Stimulated activated CD8-positive, alpha-beta memory T cell treated with anti-CD3 and anti-CD28 coated beads, Interleukin-15, amount 100 ng/mL, for 1 hour (primary cell): ENCODE measurements around the gene CFAP77.

Experiments
- DNase-seq: peaks from one replicate; pipeline ENCODE4 v3.0.0-alpha.2; 2020; ENCODE audit warnings: low read depth

The CFAP77 gene

GRCh38 chr9:132582276-132582785 lies 172.3 kb downstream of the CFAP77 start, which contains the start of gene BARHL1:
BARHL1 (plus strand) TSS chr9:132582606; CDS start chr9:132582798, 192 bp downstream.
- no peak for DNase-seq

- no peak for DNase-seq
These were observed 173.0 kb downstream of the CFAP77 start for GRCh38 chr9:132582786-132583583.

GRCh38 chr9:132583584-132584304 lies 173.7 kb downstream of the CFAP77 start:
- DNase-seq, result no peak

- no peak for DNase-seq
These were observed 174.9 kb downstream of the CFAP77 start for GRCh38 chr9:132584601-132585560.

GRCh38 chr9:132585954-132586829 lies 176.2 kb downstream of the CFAP77 start:
- no peak for DNase-seq

- no peak for DNase-seq
These were observed 177.0 kb downstream of the CFAP77 start for GRCh38 chr9:132586830-132587591.

GRCh38 chr9:132587592-132587955 lies 177.6 kb downstream of the CFAP77 start:
- no peak for DNase-seq

- no peak for DNase-seq
These were observed 178.1 kb downstream of the CFAP77 start for GRCh38 chr9:132588098-132588497.

- no peak for DNase-seq
These were observed 178.6 kb downstream of the CFAP77 start for GRCh38 chr9:132588501-132589147.

- DNase-seq, result no peak
These were observed 179.4 kb downstream of the CFAP77 start for GRCh38 chr9:132589148-132590036.

- no peak for DNase-seq
These were observed 180.0 kb downstream of the CFAP77 start for GRCh38 chr9:132590037-132590317.

GRCh38 chr9:132590318-132591182 lies 180.5 kb downstream of the CFAP77 start:
- no peak for DNase-seq

GRCh38 chr9:132591244-132591643 lies 181.2 kb downstream of the CFAP77 start:
- DNase-seq, result no peak

- no peak for DNase-seq
These were observed 181.8 kb downstream of the CFAP77 start for GRCh38 chr9:132591751-132592314.

- DNase-seq, result no peak
These were observed 182.4 kb downstream of the CFAP77 start for GRCh38 chr9:132592451-132592850.

- no peak for DNase-seq
These were observed 184.4 kb downstream of the CFAP77 start for GRCh38 chr9:132594412-132594811.

- DNase-seq, result no peak
These were observed 185.3 kb downstream of the CFAP77 start for GRCh38 chr9:132595319-132595718.

- DNase-seq, result no peak
These were observed 186.2 kb downstream of the CFAP77 start for GRCh38 chr9:132596200-132596599.
